Common myeloid progenitor, CD34-positive (primary cell): ENCODE measurements around the gene LDHD.

Experiments used
- CTCF ChIA-PET: fragments of 350-600 bp; sonication (Branson Sonifier 250); formaldehyde crosslinking; loops from one replicate; lab custom pipeline; 2021; ENCODE audit warnings: antibody characterized with exemption; lab: Charles Lee
- POLR2A ChIA-PET: fragments of 350-600 bp; sonication (Branson Sonifier 250); formaldehyde crosslinking; loops from one replicate; lab custom pipeline; 2021; ENCODE audit warnings: antibody characterized with exemption; lab: Charles Lee
- DNase-seq, 3 donors: peaks; one replicate each; pipeline versions ENCODE4 v3.0.0 to v3.0.0-alpha.2; 2013
- H3K27ac ChIP-seq, 2 experiments: 1 replicate in 1 of 2; 2 replicates in 1 of 2; pipeline ENCODE4 v1.7.0; 2013; ENCODE audit warnings: inconsistent platforms in 2 of 2, low read length in 2 of 2, mild to moderate bottlenecking in 2 of 2, low read depth in 1 of 2, moderate library complexity in 1 of 2; ENCODE audit not compliant: severe bottlenecking in 2 of 2, insufficient read depth in 1 of 2, poor library complexity in 1 of 2
- H3K27me3 ChIP-seq, 5 experiments: replicated peaks in 2 of 5; 1 replicate in 3 of 5; 2 replicates in 2 of 5; pipeline versions ENCODE4 v1.6.1 to v1.7.0; 2013; ENCODE audit warnings: low read length in 4 of 5, mild to moderate bottlenecking in 2 of 5, moderate library complexity in 2 of 5, inconsistent platforms in 1 of 5; ENCODE audit not compliant: insufficient read depth in 5 of 5, control insufficient read depth in 4 of 5
- H3K36me3 ChIP-seq, 4 experiments: 1 replicate in 2 of 4; 2 replicates in 2 of 4; pipeline versions ENCODE4 v1.6.1 to v1.7.0; 2013; ENCODE audit warnings: low read length in 3 of 4, control low read depth in 1 of 4, mild to moderate bottlenecking in 1 of 4; ENCODE audit not compliant: control insufficient read depth in 4 of 4, insufficient read depth in 4 of 4
- H3K4me1 ChIP-seq, 4 experiments: 1 replicate in 3 of 4; 2 replicates in 1 of 4; pipeline versions ENCODE4 v1.6.1 to v1.7.1; 2013; ENCODE audit warnings: low read length in 3 of 4, mild to moderate bottlenecking in 3 of 4, control low read depth in 1 of 4, inconsistent platforms in 1 of 4, moderate library complexity in 1 of 4; ENCODE audit not compliant: control insufficient read depth in 4 of 4, insufficient read depth in 4 of 4; ENCODE audit errors: control extremely low read depth in 1 of 4
- H3K4me3 ChIP-seq, 7 experiments: 1 replicate in 4 of 7; 2 replicates in 3 of 7; pipeline versions ENCODE4 v1.5.1 to v1.7.0; 2013; ENCODE audit warnings: mild to moderate bottlenecking in 7 of 7, low read length in 6 of 7, moderate library complexity in 6 of 7, inconsistent platforms in 2 of 7, low read depth in 2 of 7, control low read depth in 1 of 7; ENCODE audit not compliant: insufficient read depth in 4 of 7, control insufficient read depth in 1 of 7; ENCODE audit errors: extremely low read depth in 1 of 7
- H3K9me3 ChIP-seq, 5 experiments: 1 replicate in 4 of 5; 2 replicates in 1 of 5; pipeline versions ENCODE4 v1.6.1 to v1.7.1; 2013; ENCODE audit warnings: low read length in 4 of 5, mild to moderate bottlenecking in 2 of 5, inconsistent platforms in 1 of 5, low read depth in 1 of 5, moderate library complexity in 1 of 5; ENCODE audit not compliant: control insufficient read depth in 4 of 5, insufficient read depth in 2 of 5; ENCODE audit errors: control extremely low read depth in 1 of 5
- WGBS: methylation state at CpG from one replicate; pipeline ENCODE4 v1.1.5; 2013; ENCODE audit not compliant: insufficient coverage; 5-methylcytosine and 5-hydroxymethylcytosine counted together

The LDHD gene

DNA sequence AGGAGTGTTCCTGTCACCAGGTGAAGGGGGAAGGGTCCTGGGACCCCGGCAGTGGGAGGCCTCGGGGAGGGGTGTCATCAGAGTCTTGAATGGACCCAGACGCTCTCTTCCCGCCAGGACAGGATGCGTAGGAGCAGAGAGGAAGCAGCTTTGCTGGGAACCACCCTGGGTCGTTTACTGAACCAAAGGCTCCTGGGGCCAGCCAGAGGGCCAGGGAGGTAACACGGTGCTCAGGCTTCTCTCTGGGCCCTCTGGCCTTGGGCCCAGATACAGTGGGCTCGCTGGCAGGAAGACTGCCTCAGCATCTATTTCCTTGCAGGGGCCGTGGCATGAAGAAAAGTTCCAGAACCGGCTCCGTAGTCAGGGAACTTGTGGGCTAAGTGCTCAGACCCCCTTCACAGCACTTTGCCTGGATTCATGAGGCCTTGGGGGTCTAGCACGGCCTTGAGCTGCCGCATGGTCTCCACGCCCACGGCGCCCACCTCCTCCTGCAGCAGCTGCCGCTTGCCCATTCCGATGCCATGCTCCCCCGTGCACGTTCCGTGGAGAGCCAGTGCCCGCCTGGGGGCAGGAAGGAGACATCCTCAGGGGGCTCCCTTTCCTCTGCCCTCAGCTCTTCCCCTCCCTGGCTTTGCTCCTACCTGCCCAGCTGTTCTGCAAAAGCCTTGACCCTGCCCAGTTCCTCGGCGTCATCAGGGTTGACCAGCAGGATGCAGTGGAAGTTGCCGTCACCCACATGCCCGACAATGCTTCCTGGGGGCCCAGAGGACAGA lies 4.4 kb downstream of the LDHD start:
- Histone ChIP-seq H3K27me3 (no peaks in the 10 kb centered on the region), H3K36me3 (peaks cover 0 to 9% (median 8%) of the 10 kb centered on the region in 4 experiments), H3K9me3 (no peaks in the 10 kb centered on the region), H3K4me3 (peak overlapping the region in 4 of 7 experiments; percentile 17 to 59 (median 33)), H3K27ac (peak overlapping the region; percentile 46 to 60), H3K4me1 (peaks cover 5 to 83% (median 74%) of the 10 kb centered on the region in 4 experiments)
- 1% methylated on average over 25 of the region's 26 CpGs for WGBS
- DNase-seq = peak in 2 of 3 donors; percentile 71 to 77
- ChIA-PET POLR2A (interaction anchor here (1.3 to 5.3 kb wide), 6 partner anchors 13 to 114 kb away, joined by 3 to 42 read pairs (median 19); partner anchors contain the start of gene ZNRF1), CTCF (interaction anchor here (0.7 to 8.1 kb wide), 35 partner anchors 11 to 411 kb away, joined by 3 to 105 read pairs (median 8); partner anchors contain the start of genes MLKL, WDR59, ZFP1 and ZNRF1)

- Histone ChIP-seq H3K4me3 (peak overlapping the region in 4 of 7 experiments; percentile 8 to 59 (median 22)), H3K36me3 (peaks cover 0 to 15% (median 13%) of the 10 kb centered on the region in 4 experiments), H3K4me1 (peaks cover 5 to 88% (median 79%) of the 10 kb centered on the region in 4 experiments), H3K9me3 (no peaks in the 10 kb centered on the region), H3K27me3 (no peaks in the 10 kb centered on the region), H3K27ac (peak overlapping the region; percentile 46 to 60)
- no peak for DNase-seq
- CTCF ChIA-PET = interaction anchor here (0.7 to 8.1 kb wide), 37 partner anchors 12 to 410 kb away, joined by 3 to 105 read pairs (median 7); partner anchors contain the start of genes MLKL, WDR59, ZFP1 and ZNRF1
- 28% methylated on average over 5 of the region's 7 CpGs for WGBS
- POLR2A ChIA-PET = interaction anchor here (0.8 to 5.3 kb wide), 9 partner anchors 12 to 115 kb away, joined by 3 to 42 read pairs (median 5); partner anchors contain the start of gene ZNRF1
Observed at GRCh38 chr16:75111514-75111940, 5.1 kb downstream of the LDHD start.

DNA sequence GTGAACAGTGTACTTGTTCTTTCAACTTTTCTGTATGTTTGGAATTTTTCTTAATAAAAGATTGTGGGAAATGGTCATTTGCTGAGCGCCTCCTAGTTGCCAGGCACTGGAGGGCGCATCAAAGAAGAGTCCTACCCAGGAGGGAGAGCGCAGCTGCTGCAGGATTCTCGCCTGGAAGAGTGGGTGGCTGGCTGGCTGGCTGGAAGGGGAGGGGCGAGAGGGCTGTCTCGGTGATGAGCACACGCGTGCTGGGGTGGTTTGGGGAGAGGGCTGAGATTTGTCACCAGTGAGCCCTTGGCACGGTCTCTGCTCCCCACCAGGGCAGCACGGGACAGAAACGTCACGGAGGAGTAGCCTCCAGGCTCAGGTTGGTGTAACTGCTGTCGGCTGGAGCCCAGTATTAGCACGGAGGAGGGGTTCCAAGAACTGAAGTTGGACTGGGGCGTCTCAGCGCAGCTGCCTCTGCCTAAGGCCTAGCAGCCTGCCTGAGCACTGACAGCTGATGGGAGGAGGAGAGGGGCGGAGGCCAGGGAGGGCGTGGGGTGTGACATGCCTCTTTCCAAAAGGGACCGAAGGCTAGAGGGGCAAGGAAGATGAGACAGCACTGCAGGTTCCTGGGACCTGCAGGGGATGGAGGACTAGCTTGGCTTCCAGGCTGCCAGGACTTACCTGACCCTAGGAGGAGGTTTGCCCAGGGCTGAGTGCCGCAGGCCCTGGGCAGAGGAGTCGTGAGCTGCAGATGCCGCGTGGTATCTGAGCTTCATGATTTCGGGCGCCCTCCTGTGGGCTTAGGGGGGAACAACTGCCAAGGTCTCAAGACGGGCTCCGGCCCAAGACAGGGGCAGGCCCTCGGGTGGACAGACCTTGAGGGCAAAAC lies 5.7 kb downstream of the LDHD start:
- H3K27me3 ChIP-seq = no peaks in the 10 kb centered on the region
- peak overlapping the region in 3 of 7 experiments; percentile 8 to 59 (median 43) for H3K4me3 ChIP-seq
- H3K36me3 ChIP-seq = peaks cover 0 to 21% (median 19%) of the 10 kb centered on the region in 4 experiments
- peak; percentile 86 to 91 (median 91) for DNase-seq
- ChIA-PET POLR2A (interaction anchor here (0.6 to 5.3 kb wide), 10 partner anchors 12 to 114 kb away, joined by 3 to 42 read pairs (median 4); partner anchors contain the start of gene ZNRF1), CTCF (interaction anchor here (0.6 to 8.1 kb wide), 40 partner anchors 11 to 410 kb away, joined by 3 to 105 read pairs (median 6); partner anchors contain the start of genes MLKL, WDR59, ZFP1 and ZNRF1)
- no peaks in the 10 kb centered on the region for H3K9me3 ChIP-seq
- peak overlapping the region; percentile 20 to 61 for H3K27ac ChIP-seq
- WGBS = 19% methylated on average over 27 of the region's 28 CpGs
- H3K4me1 ChIP-seq = peaks cover 5 to 90% (median 83%) of the 10 kb centered on the region in 4 experiments

- ChIA-PET POLR2A (interaction anchor here (0.6 to 5.3 kb wide), 10 partner anchors 10 to 139 kb away, joined by 3 to 42 read pairs (median 4); partner anchors contain the start of gene ZNRF1), CTCF (interaction anchor here (1.0 to 8.1 kb wide), 19 partner anchors 10 to 251 kb away, joined by 3 to 105 read pairs (median 18); partner anchors contain the start of gene ZNRF1)
- Histone ChIP-seq H3K27me3 (no peaks in the 10 kb centered on the region), H3K9me3 (no peaks in the 10 kb centered on the region), H3K4me3 (peak overlapping the region in 4 of 7 experiments; percentile 23 to 59 (median 50)), H3K27ac (peak overlapping the region; percentile 37 to 61), H3K36me3 (peaks cover 0 to 29% (median 24%) of the 10 kb centered on the region in 4 experiments), H3K4me1 (peaks cover 10 to 94% (median 88%) of the 10 kb centered on the region in 4 experiments)
- 58% methylated on average over 3 of the region's 10 CpGs for WGBS
- DNase-seq = peak in 2 of 3 donors; percentile 51 to 68
Observed at GRCh38 chr16:75109732-75110243, 6.8 kb downstream of the LDHD start.

DNA sequence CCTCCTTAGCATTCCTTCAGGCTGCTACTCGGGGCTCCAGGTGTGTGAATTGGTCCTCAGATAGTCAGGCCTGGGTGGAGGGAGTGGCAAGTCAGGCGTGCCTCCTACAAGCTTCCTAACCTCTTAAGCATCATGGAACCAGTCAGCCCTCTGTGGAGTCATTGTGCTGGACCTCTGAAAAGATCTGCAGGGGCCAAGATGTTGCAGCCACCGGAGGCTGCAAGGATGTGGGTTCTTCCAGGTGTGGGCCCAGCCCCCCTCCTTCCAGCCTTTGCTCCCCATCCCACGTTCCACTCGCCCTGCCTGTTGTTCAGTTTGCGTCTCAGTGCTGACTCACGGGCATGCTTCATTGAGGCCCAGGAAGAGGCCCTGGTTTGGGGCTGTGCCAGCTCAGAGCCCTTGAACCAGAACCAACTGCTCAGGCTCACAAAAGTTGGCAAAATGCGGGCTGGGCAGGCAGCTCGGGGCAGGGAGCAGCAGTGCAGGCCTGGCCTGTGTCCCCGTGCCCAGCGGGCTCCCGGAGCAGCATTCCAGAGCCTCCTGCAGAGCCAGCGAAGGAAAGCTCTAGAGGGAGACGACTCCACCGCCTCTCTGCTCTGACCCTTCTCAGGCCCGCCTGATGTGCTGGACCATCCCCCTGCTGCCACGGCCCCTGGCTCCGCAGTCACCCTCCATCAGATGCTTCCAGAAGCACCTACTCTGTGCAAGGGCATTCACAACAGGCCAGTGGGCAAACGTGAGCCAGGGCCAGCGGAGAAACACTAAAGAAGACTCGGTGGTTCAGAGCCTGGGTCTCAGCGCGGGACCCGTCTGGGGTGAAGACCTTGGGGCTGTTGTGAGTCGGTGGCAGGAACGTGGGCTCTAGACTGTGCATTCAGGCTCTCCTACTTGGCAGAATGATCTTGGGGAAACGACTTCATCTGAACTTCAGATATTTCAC lies 7.5 kb downstream of the LDHD start:
- H3K36me3 ChIP-seq = peaks cover 0 to 37% (median 26%) of the 10 kb centered on the region in 4 experiments
- H3K4me3 ChIP-seq = peak overlapping the region in 4 of 7 experiments; percentile 23 to 59 (median 50)
- H3K27ac ChIP-seq = peak overlapping the region in 1 of 2 experiments; percentile 61
- 36% methylated on average over 19 of the region's 27 CpGs for WGBS
- H3K9me3 ChIP-seq = no peaks in the 10 kb centered on the region
- CTCF ChIA-PET = interaction anchor here (0.6 to 8.1 kb wide), 19 partner anchors 9 to 112 kb away, joined by 3 to 105 read pairs (median 18); partner anchors contain the start of gene ZNRF1
- no peaks in the 10 kb centered on the region for H3K27me3 ChIP-seq
- peaks cover 12 to 100% (median 95%) of the 10 kb centered on the region in 4 experiments for H3K4me1 ChIP-seq
- peak; percentile 86 to 95 (median 95) for DNase-seq
- POLR2A ChIA-PET = interaction anchor here (0.6 to 5.3 kb wide), 9 partner anchors 10 to 112 kb away, joined by 3 to 42 read pairs (median 4); partner anchors contain the start of gene ZNRF1
